GM10847 (cell line): ENCODE data around the gene AGBL5.

Experiments used
- POLR2A ChIP-seq: IDR thresholded peaks from 2 replicates; pipeline ENCODE4 v1.6.1; 2011; ENCODE audit not compliant: insufficient read length; ENCODE audit errors: extremely low read depth

The AGBL5 gene, protein sequence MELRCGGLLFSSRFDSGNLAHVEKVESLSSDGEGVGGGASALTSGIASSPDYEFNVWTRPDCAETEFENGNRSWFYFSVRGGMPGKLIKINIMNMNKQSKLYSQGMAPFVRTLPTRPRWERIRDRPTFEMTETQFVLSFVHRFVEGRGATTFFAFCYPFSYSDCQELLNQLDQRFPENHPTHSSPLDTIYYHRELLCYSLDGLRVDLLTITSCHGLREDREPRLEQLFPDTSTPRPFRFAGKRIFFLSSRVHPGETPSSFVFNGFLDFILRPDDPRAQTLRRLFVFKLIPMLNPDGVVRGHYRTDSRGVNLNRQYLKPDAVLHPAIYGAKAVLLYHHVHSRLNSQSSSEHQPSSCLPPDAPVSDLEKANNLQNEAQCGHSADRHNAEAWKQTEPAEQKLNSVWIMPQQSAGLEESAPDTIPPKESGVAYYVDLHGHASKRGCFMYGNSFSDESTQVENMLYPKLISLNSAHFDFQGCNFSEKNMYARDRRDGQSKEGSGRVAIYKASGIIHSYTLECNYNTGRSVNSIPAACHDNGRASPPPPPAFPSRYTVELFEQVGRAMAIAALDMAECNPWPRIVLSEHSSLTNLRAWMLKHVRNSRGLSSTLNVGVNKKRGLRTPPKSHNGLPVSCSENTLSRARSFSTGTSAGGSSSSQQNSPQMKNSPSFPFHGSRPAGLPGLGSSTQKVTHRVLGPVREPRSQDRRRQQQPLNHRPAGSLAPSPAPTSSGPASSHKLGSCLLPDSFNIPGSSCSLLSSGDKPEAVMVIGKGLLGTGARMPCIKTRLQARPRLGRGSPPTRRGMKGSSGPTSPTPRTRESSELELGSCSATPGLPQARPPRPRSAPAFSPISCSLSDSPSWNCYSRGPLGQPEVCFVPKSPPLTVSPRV

DNA sequence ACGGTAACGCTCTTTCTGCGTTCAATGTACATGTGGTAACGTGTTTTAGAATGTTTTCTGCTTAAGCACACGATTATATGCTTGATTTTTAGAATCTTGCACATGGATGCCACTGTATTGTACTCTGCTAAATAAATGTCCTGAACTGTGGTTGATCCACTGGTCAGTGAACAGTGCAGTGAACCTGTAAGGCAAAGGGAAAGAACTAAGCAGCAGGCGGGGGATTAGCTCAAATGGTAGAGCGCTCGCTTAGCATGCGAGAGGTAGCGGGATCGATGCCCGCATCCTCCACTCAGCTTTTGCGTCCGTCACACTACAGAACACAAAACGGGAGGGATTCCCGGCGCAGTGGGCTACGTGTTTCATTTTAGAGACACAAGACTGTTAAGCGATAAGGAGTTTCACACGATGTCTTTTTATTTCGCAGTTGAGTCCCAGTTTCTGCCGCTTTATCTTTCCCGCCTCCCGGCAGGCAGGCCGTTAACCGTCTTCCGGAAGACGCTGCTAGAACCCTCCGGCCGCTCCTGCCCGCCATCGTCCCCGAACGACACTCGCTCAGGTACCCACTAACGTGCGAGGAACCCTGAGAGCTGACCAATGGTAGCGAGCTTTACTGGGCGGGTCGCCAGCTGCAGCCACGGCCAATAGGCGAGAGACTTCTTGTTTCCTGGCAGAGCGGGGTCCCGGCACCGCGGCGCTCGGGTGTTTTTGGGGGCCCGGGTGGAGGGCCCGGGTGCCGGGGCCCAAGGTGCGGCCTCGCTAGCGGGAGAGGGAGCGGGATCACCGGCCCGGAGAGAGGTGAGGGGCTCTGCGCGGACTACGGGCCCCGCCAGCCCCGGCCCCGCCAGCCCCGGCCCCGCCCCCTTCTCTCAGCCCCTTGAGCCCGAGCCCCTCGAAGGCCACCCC lies at the start of gene AGBL5:
TSS of gene AGBL5 (plus strand) at position 673 of the 906 bp plus-strand sequence. CDS start 1,291 bp downstream, outside the sequence.
- TF ChIP-seq POLR2A, result peak; percentile 54

DNA sequence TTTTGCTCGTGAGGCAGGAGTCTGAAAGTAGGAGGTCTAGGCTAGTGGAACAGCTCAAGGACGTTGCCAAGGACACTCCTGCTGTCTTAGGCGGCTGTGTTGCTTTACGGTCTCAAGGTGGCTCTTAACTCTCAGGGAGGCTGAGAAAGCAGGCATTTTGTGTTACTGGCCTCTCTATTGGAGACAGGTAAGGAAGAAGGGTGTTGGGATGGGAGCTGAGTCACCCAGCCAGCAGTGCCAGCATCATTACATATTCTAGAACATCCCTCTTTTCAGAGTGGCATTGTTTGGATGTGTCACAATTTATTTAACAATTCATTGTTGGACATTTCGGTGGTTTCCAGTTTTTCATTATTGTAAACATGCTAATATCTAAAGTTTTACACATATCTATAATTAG lies 49.5 kb upstream of the AGBL5 start:
- no peak for TF ChIP-seq POLR2A

DNA sequence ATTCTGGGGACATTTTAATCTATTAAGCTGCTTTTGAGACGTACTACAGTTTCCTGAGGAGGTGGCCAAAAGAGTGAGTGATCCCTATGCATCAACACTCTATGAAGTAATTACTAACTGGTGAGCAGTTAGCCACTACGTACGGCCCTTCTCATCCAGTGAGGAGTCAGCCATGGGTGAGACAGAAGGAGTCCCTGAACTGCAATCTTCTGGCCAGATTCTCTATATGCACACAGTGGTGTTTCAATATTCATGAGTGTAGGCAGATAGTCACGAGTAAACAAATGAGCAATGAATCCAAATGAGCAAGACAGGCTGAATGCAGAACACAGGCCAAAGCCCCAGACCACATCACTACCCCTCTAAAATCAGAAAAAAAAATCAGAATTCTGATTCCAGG lies 48.5 kb upstream of the AGBL5 start:
- TF ChIP-seq POLR2A, result no peak

DNA sequence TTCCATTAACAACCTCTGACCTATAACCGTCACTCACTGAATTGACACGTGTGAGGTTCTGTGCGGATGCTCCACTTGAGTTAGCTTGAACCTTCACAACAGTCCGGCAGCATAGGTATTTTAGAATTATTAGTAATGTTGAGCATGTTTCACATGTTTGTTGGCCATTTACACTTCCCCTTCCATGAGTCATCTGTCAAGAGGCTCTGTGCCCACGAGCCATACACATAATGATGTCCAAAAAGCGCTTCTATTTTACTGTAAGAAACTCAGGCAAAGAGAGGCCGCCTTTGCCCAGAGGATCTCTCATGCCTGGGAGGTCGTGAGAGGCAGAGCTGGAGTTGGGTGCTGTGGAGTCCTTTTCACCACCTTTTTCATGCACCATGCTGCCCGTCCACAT lies 47.6 kb upstream of the AGBL5 start:
- TF ChIP-seq POLR2A, result no peak

DNA sequence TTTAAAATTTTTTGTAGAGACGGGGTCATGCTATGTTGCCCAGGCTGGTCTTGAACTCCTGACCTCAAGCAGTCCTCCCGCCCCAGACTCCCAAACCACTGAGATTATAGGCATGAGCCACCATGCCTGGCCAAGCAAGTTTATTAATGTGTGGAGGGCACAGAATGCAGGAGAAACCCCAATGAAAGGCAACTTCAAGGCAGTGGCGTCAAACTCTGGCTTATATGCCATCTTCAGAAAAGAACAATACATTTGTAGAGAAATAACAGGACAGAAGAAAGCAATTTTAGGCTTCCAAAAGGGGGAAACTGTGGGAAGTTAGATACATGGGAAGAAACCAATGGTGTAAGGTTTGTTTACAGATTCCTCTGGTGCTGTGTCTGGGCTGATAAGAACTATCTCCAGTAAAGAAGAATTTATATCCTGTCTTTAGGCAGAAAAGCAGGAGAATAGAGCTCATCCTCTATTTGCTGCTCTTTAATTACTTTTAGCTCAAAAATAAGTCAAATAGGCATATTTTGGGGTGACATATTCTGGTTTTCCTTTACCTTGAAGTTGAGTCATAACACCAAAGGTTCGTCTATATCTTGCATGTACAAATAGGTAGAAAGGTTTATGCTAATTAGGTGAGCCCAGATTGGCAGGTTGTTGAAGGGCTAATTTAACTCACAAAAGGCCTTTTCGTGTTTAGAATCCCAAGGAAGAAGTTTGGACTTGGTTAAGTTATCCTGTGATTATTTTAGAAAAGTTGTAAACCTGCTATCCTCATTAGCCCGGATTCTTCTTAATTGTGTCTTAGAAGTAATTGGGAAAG lies 44.7 kb upstream of the AGBL5 start:
- TF ChIP-seq POLR2A, result no peak

DNA sequence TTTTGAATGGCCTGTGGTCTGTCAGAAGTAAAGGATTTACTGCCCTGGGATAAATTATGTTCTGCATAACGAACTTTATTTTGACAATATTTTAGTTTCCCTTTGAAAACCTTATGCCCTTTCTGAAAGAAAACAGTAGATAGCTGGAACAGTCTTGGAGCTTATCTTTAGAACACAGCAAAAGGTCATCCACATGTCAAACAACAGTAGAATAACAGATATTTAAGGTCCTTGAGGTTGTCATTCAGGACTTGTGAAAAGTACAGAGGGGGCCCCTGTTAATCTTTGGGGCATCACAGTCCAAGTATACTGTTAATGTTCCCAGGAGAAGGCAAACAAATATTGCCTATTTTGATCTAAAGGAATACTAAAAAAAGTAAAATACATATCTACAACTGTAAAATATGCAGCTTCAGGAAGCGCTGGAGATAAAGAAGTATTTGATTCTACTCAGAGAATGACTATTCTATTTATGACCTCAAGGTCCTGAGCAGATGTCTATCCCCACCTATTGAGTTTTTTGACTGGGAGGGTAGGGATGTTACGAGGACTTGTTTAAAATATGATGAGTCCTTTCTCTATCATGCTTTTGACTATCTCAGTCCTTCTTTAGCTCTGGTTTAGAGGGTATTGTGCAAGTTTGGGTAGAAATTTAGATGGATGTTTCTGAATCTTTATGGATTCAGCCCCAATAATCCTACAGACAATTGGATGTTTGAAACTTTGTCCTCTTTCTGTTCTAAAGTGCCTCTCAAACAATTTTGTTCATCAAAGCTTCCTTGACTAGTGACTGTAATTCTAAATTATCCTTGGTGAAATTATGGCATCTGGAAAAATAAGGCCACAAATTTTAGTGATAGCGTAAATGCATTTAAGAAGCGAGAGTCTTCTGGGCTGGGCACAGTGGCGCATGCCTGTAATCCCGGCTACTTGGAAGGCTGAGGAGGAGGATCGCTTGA lies 43.8 kb upstream of the AGBL5 start:
- no peak for TF ChIP-seq POLR2A

DNA sequence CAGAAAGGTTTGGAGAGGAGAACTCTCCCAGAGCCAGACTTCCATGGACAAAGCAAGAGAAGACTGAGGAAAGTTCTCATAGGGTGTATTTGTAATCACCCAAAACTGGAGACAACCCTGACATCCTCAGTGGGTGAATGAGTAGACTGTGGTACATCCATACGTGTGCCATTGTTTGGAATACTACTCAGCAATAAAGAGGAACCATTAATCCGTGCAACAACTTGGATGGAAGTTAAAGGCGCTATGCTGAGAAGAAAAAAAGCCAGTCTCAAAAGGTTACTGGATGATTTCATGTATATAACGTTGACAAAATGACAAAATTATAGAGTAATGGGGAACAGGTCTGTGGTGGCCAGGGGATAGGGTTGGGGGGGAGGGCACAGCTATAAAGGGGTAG lies 42.8 kb upstream of the AGBL5 start:
- TF ChIP-seq POLR2A, result no peak

DNA sequence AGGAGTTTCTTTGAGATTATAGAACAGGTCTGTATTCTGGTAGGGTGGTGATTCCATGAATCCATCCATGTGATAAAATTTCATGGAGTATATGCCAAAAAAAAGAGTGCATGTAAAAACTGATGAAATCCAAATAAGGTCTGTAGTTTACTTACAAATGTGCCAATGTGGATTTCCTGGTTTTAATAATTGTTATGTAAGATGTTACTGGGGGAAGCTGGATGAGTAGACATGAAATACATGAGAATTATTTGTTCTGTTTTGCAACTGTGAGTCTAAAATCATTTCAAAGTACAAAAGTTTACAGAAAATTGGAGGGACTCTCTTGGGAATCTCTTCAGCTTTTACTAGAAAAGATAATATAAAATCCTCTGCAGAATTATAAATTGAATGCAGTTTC lies 42.4 kb upstream of the AGBL5 start:
- no peak for TF ChIP-seq POLR2A

DNA sequence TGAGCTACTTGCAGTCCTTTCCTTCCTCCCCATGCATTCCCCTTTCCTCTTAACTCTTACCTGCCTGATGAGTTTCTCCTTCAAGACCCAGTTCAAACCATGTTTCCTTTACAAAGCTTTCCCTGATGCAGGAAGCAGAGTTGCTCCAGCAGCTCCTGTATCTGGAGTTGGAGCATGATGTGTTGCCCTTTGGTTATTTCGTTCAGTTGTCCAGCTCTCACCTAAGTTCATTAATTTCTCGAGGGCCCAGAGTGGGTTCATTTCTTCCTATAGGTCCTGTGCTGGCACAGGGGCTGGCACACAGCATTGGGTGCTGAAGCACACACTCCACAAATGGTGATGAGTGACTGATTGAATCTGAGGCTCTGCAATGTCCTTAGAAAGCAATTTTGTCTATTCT lies 41.8 kb upstream of the AGBL5 start:
- TF ChIP-seq POLR2A, result no peak

DNA sequence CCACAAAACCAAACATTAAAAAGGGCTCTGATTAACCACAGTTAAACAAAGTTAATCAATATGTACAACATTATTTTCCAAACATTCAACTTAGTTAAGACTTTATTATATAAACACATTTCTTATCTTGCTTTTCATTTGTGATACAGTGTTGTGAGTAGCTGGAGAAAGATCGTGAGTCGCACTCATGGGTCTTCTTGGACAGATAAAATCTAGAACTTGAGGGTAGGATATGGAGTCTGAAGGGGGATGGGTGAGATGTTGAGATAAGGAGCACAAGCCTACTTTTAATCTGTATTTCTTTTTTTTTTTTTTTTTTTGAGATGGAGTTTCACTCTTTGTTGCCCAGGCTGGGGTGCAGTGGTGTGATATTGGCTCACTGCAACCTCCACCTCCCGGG lies 41.3 kb upstream of the AGBL5 start:
- TF ChIP-seq POLR2A, result no peak

DNA sequence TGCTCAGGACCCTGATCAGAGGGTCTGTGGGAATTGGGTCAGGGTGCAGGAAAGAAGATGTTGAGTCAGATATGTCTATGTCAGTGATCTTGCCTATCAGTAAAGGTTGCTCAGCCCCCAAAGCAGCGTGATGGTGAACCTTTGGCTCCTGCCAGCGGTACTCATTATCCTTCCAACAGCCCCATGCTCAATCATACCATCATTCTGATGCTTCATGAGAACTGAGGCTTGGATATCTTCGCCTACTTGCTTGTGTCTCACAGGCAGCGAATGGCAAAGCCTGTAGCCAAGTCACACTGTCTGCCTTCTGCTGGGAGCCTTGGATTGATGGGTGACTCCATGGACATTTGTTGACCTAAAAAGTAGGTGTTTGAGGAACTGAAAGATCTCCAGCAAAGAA lies 37.7 kb upstream of the AGBL5 start:
- TF ChIP-seq POLR2A, result no peak

DNA sequence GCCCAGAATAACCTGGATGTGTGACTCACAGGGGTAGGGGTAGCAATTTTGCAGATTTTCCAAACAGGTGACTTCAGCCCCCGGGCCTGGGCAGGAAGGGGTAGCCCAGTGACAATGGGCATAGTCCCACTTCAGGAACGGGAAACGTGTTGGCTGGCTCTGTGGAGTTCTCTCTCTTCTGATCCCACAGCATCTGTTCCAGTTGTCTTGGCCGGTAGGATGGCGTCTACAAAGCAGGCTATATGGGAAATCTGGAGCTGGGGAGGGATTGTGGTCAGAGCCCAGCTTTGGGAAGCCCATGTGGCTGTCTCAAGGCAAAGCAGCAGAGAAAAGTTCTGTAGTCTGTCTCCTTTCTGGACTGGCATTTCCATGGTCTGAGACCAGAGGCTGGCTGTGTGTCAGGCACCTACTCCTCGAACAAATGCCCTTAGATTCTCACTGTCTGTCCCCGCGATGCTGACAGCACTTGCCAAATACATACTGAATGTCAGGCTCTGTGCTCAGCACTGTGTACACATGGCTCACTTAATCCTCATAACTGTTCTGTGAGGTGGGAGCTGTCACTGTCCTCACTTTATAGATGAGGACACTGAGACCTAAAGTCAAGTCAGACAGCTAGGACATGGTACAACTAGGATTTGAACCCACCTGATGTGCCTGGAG lies 36.6 kb upstream of the AGBL5 start:
- no peak for TF ChIP-seq POLR2A

DNA sequence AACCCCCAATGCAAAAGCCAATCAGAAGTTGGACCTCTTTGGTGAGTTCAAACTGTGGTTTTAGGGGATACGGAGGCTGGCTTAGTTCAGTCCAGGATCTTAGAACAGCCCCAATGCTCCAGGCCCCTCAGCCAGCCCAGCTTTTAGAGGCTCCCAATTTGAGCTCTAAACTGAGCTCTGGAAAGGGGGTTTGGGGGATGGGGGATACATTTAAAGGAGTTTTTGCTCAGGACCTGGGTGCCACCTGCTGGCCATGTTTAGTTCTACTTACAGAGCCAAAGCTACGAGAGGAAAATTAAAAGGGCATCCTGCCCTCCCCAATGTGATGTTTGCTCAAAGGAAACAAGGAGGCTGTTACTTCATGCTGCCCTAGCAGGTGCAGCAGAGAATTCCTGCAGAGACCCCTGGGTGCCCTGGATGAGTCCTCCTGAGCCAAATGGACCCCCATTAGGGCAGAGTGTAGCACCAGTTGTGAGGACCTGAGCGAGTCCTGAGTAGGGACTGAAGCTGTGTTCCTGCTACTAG lies 34.6 kb upstream of the AGBL5 start:
- TF ChIP-seq POLR2A, result no peak

DNA sequence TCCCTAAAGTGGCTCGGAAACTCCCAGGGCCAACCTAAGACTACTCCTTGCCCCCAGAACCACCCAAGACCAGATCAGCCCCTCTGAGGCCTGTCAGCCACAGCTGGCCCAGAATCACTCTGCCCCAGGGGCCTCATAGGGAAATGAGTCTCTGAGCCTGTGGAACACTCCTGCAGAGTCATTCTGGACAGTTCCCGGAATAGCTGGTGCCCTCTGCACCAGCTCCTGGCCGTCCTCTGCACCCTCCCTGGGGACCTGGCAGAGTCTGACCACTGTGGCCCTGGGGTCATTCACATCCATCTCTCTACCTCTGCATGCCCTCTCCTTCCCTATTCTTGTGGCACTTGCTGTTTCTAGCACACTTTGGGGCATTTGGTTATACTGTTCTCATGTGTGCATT lies 33.3 kb upstream of the AGBL5 start:
- TF ChIP-seq POLR2A, result no peak
